Endothelial cell of umbilical vein (primary cell): ENCODE results near the gene INPP5J. TPM values are rescaled to one million over a fixed set of nuclear protein-coding genes. Genes with fewer than 3 reads are reported as not detected.

ENCODE experiments used
- BruUV-seq: library from RNA; stranded (reverse); fragments of 400-500 nt; replicated peaks from 2 replicates; lab custom pipeline; 2021; lab: Mats Ljungman, UMichigan
- CTCF ChIA-PET: fragments of 300-600, 350-600 bp; sonication (Branson Sonifier 250); formaldehyde crosslinking; loops from one replicate; lab custom pipeline; 2021; ENCODE audit warnings: antibody characterized with exemption, inconsistent platforms; lab: Charles Lee
- POLR2A ChIA-PET: fragments of 300-600, 350-600 bp; sonication (Branson Sonifier 250); formaldehyde crosslinking; loops from one replicate; lab custom pipeline; 2021; ENCODE audit warnings: antibody characterized with exemption, inconsistent platforms; lab: Charles Lee
- DNase-seq: peaks from one replicate; pipeline ENCODE4 v3.0.0-alpha.2; 2011; ENCODE audit warnings: low read depth, low spot score
- FAIRE-seq: peaks from 2 replicates; lab custom pipeline; 2011; peaks lifted over from hg19 to GRCh38; lab: Jason Lieb, UNC
- H2AFZ ChIP-seq: 2 replicates; pipeline ENCODE4 v1.6.0; 2012; ENCODE audit warnings: low read depth, low read length, control low read depth, inconsistent platforms
- H3K27ac ChIP-seq: 2 replicates; pipeline ENCODE4 v1.5.1; 2011; ENCODE audit warnings: low read depth, mild to moderate bottlenecking, control low read depth, low read length, moderate library complexity; ENCODE audit not compliant: insufficient read depth
- H3K27me3 ChIP-seq, 2 experiments: 2 replicates each; pipeline versions ENCODE4 v1.6.0 to v1.6.1; 2011; ENCODE audit warnings: low read length in 2 of 2, mixed read lengths in 1 of 2; ENCODE audit not compliant: control insufficient read depth in 2 of 2, insufficient read depth in 2 of 2
- H3K36me3 ChIP-seq, 2 experiments: 2 replicates in 1 of 2; 3 replicates in 1 of 2; pipeline ENCODE4 v1.5.1; 2011; ENCODE audit warnings: low read length in 2 of 2, mild to moderate bottlenecking in 1 of 2, moderate library complexity in 1 of 2; ENCODE audit not compliant: control insufficient read depth in 2 of 2, insufficient read depth in 2 of 2; ENCODE audit errors: extremely low read depth in 1 of 2
- H3K4me1 ChIP-seq: 3 replicates; pipeline ENCODE4 v1.5.1; 2011; ENCODE audit warnings: mild to moderate bottlenecking, low read length; ENCODE audit not compliant: control insufficient read depth, insufficient read depth; ENCODE audit errors: extremely low read depth
- H3K4me2 ChIP-seq: 2 replicates; pipeline ENCODE4 v1.6.1; 2011; ENCODE audit warnings: low read length, control low read depth, mixed read lengths; ENCODE audit not compliant: insufficient read depth
- H3K4me3 ChIP-seq, 3 experiments: fragments of 200-600 bp in 1 of 3; sonication (generic), shearing (Covaris generic) in 1 of 3; replicated peaks in 1 of 3; 2 replicates each; pipeline ENCODE4 v1.5.1; 2011 to 2016; ENCODE audit warnings: control low read depth in 3 of 3, low read length in 3 of 3, mild to moderate bottlenecking in 2 of 3, inconsistent platforms in 1 of 3, low read depth in 1 of 3, moderate library complexity in 1 of 3; ENCODE audit not compliant: insufficient read depth in 1 of 3
- H3K79me2 ChIP-seq: 2 replicates; pipeline ENCODE4 v1.6.0; 2012; ENCODE audit warnings: low read length, inconsistent platforms; ENCODE audit not compliant: control insufficient read depth, insufficient read depth
- H3K9ac ChIP-seq: replicated peaks from 2 replicates; pipeline ENCODE3; 2011; ENCODE audit warnings: low read length, control low read depth; ENCODE audit not compliant: insufficient read depth; ENCODE audit errors: extremely low read depth
- H3K9me1 ChIP-seq: replicated peaks from 3 replicates; pipeline ENCODE4 v1.6.0; 2011; ENCODE audit warnings: mild to moderate bottlenecking, low read length; ENCODE audit not compliant: control insufficient read depth, insufficient read depth; ENCODE audit errors: extremely low read depth
- H3K9me3 ChIP-seq: replicated peaks from 2 replicates; pipeline ENCODE4 v1.5.1; 2012; ENCODE audit warnings: low read length, inconsistent platforms; ENCODE audit not compliant: control insufficient read depth, insufficient read depth
- H4K20me1 ChIP-seq: replicated peaks from 2 replicates; pipeline ENCODE3; 2011; ENCODE audit warnings: mild to moderate bottlenecking, low read length; ENCODE audit not compliant: control insufficient read depth, insufficient read depth; ENCODE audit errors: extremely low read depth
- CTCF ChIP-seq, 2 donors: IDR thresholded peaks; 1 replicate in 1 of 2; 2 replicates in 1 of 2; pipeline ENCODE4 v1.5.1; 2011; ENCODE audit warnings: low read length in 2 of 2, mild to moderate bottlenecking in 2 of 2, moderate library complexity in 2 of 2, control low read depth in 1 of 2, inconsistent platforms in 1 of 2, low read depth in 1 of 2; ENCODE audit not compliant: insufficient read depth in 1 of 2; ENCODE audit errors: extremely low read depth in 1 of 2
- EZH2 ChIP-seq: IDR thresholded peaks from 2 replicates; pipeline ENCODE4 v1.6.1; 2012; ENCODE audit warnings: borderline replicate concordance, low read depth, mild to moderate bottlenecking, moderate library complexity, low read length, inconsistent platforms; ENCODE audit not compliant: severe bottlenecking
- FOS ChIP-seq: IDR thresholded peaks from 2 replicates; pipeline ENCODE4 v1.6.1; 2011; ENCODE audit warnings: mild to moderate bottlenecking, low read length, moderate library complexity, borderline replicate concordance; ENCODE audit not compliant: insufficient read depth
- GATA2 ChIP-seq: IDR thresholded peaks from 2 replicates; pipeline ENCODE4 v1.7.0; 2011; ENCODE audit warnings: low read depth, mild to moderate bottlenecking, moderate library complexity, mixed read lengths, low read length; ENCODE audit not compliant: insufficient read length, insufficient read depth
- JUN ChIP-seq: IDR thresholded peaks from 2 replicates; pipeline ENCODE4 v1.6.1; 2011; ENCODE audit warnings: borderline replicate concordance, low read depth; ENCODE audit not compliant: insufficient read length, insufficient read depth
- MAX ChIP-seq: IDR thresholded peaks from 2 replicates; pipeline ENCODE4 v1.6.1; 2011; ENCODE audit not compliant: insufficient read depth, insufficient read length
- MYC ChIP-seq: IDR thresholded peaks from one replicate; pipeline ENCODE4 v1.6.1; 2011; ENCODE audit warnings: mild to moderate bottlenecking, low read depth, low read length
- POLR2A ChIP-seq: IDR thresholded peaks from 2 replicates; pipeline ENCODE4 v1.6.1; 2012; ENCODE audit warnings: low read depth, mild to moderate bottlenecking, control low read depth, low read length
- POLR2AphosphoS5 ChIP-seq: IDR thresholded peaks from 2 replicates; pipeline ENCODE4 v1.6.1; 2012; ENCODE audit warnings: low read depth, mild to moderate bottlenecking, control low read depth, low read length, moderate library complexity; ENCODE audit not compliant: insufficient read depth
- dilution Hi-C: fragments of 300-500 bp; cut with MboI; formaldehyde crosslinking; loops from one replicate; pipeline ENCODE4 v1.15.0; 2019; ENCODE audit warnings: low sequenced_read_pairs; ENCODE audit not compliant: extremely low pct_ligation_motif_present
- intact Hi-C: fragments of 100-400 bp; cut with micrococcal nuclease; formaldehyde crosslinking; loops from one replicate; pipeline ENCODE4 v1.10.0; 2022
- polyA plus RNA-seq, 4 experiments: library from polyadenylated mRNA; depleted of rRNA in 3 of 4; stranded (reverse) in 3 of 4; unstranded in 1 of 4; fragments of >200 nt; gene quantifications; 2 replicates each; pipeline versions ENCODE4 v1.2.1 to v1.2.3, GENCODE V29; 2011 to 2012; ENCODE audit warnings: missing spikeins in 1 of 4
- total RNA-seq: library from RNA; stranded (reverse); gene quantifications from 2 replicates; pipeline ENCODE4 v1.2.3, GENCODE V29; 2021

The INPP5J gene
- total and polyA plus RNA-seq, 2 donors (not counting 3 experiments of a cell fraction or from before 2014, with no cell fraction given) = 0.43 to 0.49 TPM

DNA sequence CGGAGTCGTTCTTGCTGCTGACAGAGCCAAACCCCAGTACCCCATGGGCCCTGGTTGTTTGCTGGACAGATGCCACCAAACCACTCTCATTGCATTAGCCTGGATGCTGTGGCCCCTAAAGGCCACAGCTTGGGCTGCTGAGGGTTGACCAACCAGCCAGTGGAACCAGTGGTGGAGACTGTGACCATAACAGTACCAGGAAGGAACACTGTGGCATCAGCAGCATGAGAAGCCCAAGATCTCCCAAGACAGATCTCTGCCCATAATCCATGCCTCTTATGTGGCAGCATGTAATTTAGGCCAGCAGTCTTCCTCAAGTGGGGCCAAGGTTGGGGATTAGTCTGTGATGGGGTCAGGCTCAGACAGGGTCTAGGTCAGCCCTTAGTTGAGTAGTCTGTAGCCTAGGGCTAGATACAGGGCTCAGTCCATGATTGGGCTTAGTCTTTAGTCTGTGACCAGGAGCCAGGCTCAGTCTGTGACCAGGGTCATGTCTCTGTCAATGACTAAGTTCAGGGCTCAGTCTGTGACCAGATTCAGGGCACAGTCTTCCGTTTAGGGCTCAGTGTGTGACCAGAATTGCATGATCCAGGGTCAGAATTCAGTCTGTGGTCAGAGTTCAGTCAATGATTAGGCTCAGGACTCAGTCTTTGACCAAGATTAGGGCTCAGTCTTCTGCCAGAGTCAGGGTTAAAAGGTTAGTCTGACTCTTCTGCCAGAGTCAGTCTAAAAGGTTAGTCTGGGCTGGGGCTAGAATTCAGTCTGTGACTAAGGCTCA lies 4.5 kb upstream of the INPP5J start:
- CTCF ChIA-PET = interaction anchor here (1.4 to 1.6 kb wide), 2 partner anchors 11 kb away, joined by 7 to 9 read pairs; partner anchors contain the start of gene SELENOM

More for the DNA sequence above, 4.5 kb upstream of the INPP5J start:
- DNase-seq = no peak
- Histone ChIP-seq H3K4me1 (no peaks in the 10 kb centered on the region), H4K20me1 (no peaks in the 10 kb centered on the region), H3K36me3 (no peaks in the 10 kb centered on the region), H3K9me3 (no peaks in the 10 kb centered on the region), H3K27me3 (no peaks in the 10 kb centered on the region), H3K4me2 (no peak overlapping the region), H3K9me1 (no peaks in the 10 kb centered on the region), H3K4me3 (no peak overlapping the region), H2AFZ (no peak overlapping the region), H3K27ac (no peak overlapping the region), H3K79me2 (no peaks in the 10 kb centered on the region), H3K9ac (no peak overlapping the region)
- dilution Hi-C loops = no loop called here
- intact Hi-C loops = no loop called here
- FAIRE-seq = no peak
- no peak for TF ChIP-seq EZH2
- TF ChIP-seq CTCF (IDR thresholded peaks at IDR 0.05; ENCODE audit: extremely low read depth in 1 of 2, insufficient read depth in 1 of 2, low read depth in 1 of 2, low read length in 2 of 2) = no peak
- TF ChIP-seq JUN = no peak
- no peak for TF ChIP-seq POLR2AphosphoS5
- TF ChIP-seq POLR2A = no peak
- TF ChIP-seq MAX = no peak
- no peak for TF ChIP-seq GATA2
- TF ChIP-seq FOS = no peak
- no peak for TF ChIP-seq MYC
- POLR2A ChIA-PET = no interaction called here
- no TSS peak for BruUV-seq
